ENCODE measurements around the gene MGST2.
"Not testable (repeated sequence)": the region's sequence is repeated elsewhere in the genome, so short reads cannot be mapped to it uniquely, and the experiment has no call there.

The MGST2 gene

DNA sequence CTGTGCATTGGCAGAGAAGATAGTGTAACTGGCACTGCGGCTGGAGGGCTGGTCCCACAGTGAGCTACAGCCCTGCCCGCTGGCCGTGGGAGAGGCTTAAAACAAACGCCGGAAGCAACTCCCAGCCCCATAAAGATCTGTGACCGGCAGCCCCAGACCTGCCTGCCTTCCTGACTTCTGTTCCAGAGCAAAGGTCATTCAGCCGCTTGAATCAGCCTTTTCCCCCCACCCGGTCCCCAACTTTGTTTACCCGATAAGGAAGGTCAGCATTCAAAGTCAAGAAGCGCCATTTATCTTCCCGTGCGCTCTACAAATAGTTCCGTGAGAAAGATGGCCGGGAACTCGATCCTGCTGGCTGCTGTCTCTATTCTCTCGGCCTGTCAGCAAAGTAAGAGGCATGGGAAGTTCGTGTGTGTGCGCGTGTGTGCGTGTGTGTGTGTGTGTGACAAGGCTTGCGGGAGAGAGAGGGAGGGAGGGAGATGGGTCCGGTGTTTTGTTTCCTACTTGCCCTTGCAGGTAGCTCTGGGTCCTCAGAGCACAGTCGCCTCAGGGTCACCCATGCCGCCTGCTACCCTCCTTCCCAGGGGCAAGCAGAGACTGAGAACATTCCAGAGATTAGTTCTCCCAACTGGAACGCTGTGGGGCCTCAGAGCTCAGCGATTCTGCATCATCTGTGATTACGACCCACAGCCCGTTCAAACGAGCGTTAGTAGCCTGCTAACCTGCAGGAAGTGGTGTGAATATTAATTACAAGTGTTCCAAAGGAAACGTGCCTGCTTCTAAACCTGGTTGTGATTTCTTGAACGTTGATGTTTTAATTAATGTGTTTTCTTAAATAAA is at the start of gene MGST2:
MGST2 (plus strand) TSS at position 130 of the 840 bp plus-strand sequence; CDS start at position 331, 201 bp downstream.
- DNase-seq = peak; percentile 82

DNA sequence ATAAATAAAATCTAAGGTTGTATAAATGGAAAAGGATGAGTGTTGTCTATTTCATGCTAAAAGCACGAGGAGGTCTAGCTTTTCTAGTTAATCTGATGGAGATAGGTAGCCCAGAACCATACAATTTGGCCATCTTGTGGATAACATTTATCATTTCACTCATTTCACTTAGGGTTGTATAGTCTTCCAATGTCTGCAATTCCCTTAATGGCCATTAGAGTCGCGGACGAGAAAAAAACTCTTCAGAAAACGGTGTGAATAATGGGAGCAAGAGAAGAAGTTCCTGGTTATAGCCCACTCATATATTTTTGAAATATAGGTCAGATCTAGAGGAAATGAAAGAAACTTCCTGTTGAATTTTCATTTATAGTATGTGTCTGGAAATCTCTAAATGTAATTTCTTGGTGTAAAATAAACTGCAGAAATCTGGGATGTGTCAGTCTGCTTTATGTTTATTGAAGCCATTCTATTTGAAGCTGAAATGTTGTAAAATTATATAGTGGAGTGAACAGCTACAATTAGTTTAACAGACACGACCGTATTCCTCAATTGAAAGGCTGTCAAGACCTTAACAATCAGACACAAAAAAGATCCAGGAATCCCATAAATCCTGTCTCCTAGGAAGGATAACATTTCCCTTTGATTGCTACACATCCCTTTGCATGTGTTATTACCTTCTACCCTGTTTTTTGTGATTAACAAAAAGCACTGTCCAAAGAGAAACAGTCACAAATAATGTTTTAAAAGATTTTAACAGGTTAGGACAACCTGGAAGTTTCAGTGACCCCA is 47.7 kb upstream of the MGST2 start:
- no peak for DNase-seq

DNA sequence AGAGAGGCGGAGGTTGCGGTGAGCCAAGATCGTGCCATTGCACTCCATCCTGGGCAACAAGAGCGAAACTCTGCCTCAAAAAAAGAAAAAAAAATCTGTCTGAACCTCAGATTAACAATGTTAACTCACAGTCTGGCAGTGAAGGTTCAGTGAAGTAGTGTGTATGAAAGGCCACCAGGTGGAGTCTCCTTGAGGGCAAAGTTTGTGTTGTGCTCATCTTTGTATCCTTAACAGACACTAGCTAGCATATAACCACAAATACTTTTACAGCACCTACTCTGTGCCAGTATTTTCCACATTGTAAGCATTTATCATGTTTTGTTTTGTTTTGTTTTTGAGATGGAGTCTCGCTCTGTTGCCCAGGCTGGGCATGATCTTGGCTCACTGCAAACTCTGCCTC is 46.0 kb upstream of the MGST2 start:
- no peak for DNase-seq

DNA sequence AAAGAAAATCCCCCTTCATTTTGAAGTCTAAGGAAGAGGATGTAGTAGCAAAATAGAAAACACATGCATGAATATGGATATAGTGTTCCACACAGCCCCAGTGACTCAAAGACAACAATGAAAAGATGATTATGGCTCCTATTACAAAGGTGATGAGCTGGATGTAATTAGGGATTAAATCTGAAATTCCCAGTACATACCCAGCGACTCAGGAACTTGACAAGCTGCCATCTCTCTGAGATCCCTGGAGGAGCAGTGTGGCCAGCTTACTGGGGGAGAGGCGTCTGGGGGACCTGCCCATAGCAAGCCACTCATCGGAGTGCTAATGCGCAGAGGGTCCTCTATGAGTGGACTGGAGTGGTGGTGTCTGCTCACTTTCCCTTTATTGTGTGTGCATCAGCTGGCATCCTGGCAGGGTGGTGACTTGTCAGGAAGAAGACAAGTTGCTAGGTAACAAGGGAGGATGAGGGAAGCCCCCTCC is 42.7 kb upstream of the MGST2 start:
- no peak for DNase-seq

DNA sequence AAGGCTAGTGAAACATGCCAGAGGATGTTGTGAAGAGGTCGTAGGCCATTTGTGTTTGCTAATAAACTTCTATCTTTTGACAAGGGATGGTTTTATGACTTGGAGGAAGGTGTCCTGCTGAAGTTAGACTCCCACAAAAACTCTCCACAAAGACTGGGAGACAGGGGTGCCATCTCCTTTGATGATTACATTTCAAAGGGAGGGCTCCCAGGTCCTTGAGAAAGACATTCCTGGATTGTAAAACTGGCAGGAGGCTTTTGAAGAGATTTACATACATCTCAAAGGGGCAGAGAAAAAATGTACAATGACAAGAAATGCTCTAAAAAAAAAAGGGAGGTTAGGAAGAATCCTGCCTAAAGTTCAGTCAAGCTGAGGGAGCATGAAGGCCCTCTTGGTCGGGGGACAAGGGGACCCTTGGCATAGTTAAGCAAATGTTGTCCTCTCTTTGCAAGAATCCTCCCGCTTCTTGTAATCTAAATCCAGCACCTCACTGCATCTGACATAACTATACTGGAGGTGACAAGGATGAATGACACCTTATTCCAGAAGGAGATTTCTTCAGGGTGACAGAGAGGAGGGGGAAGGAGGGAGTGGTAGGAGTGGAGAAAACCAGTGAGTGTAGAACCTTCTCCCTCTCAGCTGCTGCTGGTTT is 41.1 kb upstream of the MGST2 start:
- DNase-seq = no peak

DNA sequence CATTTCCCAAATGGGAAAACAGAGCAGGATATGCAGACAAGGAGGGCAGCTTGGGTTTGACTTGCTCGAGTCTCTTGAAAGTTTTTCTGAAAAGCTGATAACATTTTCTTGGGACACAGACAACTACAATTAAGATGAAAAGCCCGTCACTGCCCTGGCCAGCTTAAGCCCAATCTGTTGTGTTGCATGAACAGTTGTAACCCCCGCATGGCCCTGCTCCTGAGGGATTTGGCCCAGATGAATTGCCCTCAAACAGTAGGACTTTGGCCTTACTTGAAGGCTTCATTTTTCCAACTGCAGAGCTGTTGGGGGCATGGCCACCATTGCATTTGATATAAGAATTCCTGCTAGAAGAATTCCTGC is 40.5 kb upstream of the MGST2 start:
- no peak for DNase-seq

DNA sequence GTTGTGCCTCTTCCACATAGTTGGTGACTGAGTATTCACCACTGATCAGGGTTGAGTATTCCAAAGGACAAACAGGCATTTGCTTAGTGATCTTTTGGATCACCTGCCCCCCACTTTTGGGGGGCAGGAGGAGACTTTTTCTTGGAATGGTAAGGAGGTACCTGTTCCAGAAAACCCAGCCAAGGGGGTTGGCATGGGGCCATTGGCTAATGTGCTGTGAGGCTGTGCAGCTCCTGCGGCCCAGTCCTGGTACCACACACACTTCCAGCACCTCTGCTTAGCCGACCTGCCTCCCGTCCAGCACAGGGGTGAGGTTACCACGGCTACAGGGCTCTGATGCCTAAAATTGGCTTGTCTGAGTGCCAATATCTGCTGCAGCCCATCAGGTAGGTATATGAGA is 40.1 kb upstream of the MGST2 start:
- DNase-seq = no peak

DNA sequence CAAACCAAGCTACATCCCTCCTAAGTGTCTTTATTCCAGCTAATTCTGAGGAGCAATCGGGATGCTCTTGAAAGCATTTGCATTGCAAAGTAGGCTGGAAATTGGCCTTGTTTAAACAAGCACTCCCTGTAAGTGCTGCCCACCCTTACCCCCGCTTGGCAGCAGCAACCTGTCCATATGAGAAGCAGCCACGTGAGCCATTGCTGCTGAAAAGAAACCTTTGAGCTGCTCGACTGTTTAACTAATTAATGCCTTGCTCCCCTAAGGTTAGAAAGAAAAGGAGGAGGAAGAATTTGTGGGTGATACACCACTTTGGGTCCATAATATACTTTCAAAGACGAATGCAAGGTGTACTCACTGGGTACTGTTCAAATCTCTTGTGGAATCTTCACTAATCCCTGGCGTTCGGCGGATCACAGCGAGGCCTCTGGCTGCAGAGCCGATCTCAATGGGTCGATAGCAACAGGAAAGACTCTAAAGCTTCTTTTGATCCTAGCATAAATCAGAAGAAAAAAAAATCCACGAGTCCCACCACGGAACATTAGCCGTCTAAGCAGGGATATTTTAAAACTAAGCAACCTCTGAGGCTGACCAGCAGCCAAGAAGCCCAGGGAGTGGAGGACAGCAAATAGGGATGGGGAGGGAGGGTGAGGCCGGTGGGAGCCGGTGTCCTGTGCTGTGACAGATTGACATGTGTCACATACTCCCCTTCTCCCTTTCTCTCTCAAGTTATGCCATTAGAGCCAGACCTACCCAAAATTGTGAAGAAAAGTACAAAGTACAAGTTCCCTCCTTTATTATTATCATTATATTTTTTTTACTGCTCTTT is 37.2 kb upstream of the MGST2 start:
- DNase-seq = peak; percentile 59

DNA sequence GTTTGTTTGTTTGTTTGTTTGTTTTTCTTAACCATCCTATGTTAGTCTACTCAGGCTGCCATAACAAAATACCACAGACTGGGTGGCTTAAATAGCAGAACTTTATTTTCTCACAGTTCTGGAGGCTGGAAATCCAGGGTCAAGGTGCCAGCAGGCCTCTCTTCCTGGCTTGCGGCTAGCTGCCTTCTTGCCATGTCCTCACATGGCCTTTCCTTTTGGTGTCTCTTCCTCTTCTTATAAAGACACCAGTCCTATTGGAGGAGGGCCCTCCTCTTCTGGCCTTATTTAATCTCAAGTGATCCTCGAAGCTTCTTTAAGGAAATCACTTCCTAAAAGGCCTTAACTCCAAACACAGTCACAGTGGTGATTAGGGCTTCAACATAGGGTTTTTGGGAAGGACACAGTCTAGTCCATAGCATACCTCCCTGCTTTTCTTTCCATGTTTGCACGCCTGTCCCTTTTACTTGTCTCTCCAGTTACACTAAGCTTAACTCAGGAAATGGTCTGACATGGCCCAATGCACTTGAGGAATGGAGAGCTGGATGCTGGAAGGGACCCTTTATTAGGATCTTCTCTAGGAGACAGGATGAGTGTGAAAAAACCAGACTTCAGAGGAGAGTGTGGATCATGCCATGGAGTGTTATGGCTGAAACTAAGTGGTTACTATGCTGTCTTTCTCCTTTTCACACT is 36.0 kb upstream of the MGST2 start:
- DNase-seq = no peak

DNA sequence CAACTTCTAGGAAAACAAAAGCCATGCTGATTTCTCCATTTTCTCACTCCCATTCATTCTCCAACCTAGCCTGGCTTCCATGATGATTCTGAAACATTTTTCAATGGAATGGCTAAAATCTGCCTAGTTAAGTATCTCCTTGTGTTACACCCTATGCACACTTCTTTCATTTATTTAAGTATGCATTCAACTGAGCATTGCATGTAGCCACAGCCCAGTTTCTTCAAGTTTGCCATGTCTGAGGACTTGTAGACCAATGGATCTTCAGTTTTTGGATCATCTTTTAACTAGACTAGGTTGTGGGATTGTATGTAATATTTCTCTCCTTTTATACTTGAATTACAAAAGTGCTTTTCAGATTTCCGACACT is 35.5 kb upstream of the MGST2 start:
- DNase-seq = no peak

DNA sequence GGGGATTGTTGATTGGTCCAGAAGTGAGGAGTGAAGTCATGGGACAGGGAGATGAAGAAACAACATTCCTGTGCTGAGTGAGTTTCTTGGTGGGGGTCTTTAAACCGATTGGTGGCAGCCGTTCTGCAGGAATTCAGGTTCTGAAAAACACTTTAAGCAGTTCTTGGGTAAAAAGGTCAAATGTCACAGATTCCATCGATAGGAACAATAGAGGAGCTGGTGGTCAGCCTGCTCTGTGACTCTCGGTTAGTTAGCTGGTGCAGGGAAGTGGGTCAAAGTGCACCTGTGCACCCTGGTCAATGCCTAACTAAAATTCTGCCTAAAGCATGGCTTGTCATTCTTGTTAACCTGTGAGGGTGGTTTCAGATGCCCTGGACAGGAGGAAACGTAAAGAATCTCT is 34.6 kb upstream of the MGST2 start:
- DNase-seq = no peak

DNA sequence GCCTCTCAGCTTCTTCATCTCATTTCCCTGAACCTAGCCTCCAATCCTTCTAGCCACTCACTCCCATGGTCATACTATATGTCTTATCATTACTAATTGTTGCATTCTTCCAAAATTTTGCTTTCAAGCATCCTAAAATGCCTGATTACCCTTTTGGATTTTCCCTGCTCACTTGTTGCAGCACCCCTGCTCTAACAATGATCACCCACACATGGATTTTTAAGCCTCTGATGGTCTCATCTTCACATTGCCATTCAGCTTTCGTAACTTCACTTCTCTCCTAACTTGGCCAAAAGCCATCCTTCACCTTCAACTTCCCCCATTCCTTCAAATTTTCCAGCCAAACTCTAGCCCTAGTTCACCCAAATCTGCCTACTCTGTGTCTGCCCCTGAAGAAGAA is 33.8 kb upstream of the MGST2 start:
- DNase-seq = no peak

DNA sequence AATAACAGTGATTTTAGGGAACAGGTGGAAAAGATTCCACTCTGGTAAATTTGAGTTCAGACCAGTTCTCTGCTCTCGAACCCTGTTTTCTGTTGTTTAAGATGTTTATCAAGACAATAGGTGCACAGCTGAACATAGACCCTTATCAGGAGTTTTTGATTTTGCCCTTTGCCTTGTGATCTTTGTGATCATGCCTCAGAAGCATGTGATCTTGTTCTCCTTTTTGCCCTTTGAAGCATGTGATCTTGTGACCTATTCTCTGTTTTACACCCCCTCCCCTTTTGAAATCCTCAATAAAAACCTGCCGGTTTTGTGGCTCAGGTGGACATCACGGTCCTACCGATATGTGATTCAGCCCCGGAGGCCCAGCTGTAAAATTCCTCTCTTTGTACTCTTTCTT is 32.9 kb upstream of the MGST2 start:
- not testable (repeated sequence) for DNase-seq

DNA sequence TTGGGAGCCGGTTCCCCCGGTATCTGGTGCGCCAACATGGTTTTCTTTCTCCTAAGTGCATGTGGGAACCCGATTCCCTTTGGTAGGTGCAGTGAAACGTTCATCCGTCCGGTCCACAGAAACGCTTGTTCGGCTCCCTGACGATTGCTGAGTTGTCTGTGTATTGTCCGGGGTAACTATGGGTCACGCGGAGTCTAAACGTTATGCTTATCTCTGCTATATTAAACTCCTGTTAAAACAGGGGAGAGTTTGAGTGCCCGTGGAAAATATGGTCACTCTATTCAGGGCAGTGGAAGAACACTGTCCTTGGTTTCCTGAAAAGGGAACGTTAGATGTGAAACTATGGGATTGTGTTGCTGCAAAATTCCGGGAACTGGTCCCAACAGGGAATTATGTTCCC is 32.4 kb upstream of the MGST2 start:
- no peak for DNase-seq

DNA sequence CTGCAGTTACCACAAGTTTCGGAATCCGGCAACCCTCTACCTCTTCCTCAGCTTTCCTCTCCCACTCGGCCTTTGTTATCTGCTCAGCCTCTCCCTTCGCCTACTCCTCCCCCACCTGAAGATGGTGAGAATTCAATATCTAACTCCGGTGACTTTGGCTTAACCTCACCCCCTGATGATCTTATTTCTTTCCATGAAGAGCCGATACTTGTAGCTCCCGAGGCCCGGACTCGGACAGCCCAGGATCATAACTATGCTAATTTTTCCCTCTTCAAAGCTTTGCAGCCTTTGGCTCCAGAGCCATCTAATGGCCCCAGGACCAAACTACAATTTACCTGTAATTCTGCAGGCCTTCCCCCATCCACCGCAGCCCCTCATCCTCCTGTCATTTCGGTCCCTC is 32.0 kb upstream of the MGST2 start:
- DNase-seq = no peak

DNA sequence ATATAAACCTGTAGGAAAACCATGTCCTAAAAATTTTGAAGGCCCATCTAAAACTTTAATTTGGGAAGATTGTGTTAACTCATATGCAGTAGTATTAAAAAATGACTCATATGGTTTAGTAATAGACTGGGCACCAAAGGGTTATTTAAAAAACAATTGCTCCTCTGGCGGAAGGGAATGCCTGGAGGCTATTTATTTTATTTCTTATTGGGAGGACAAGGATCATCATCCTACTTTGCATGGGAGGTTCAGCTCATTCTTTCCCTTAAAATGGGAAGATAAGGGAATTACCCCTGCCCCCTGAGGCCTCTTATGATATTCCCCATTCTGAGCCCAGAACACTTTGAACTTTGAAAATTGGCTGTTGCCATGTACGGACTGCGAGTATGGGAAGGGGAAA is 29.7 kb upstream of the MGST2 start:
- no peak for DNase-seq

DNA sequence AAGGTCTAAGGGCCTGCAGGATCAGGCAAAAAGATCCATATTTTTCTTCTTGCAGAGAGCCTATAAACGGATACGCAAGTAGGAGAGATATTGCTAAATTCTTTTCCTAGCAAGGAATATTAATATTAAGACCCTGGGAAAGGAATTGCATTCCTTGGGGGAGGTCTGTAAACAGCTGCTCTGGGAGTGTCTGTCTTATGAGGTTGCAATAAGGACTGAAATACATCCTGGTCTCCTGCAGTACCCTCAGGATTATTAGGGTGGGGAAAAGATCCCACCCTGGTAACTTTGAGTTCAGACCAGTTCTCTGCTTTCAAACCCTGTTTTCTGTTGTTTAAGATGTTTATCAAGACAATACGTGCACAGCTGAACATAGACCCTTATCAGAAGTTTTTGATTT is 27.3 kb upstream of the MGST2 start:
- DNase-seq = not testable (repeated sequence)

DNA sequence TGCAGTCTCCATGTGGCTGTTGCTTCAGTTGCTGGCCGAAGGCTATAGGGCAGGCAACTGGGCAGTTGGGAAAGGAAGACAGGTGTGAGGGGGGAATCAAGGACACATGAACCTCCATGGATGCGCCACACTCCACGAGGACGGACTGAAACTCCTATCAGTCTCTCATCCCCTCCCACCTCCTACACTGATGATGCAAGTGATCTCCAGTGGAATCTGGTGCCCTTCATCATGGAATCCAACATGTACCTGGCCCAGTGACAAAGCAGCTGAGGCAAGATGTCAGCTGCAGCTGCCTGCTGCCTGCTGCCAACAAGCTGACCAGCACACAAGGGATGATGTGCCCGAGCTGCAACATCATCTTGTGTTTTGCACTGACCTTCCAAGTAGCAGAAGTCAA is 26.0 kb upstream of the MGST2 start:
- no peak for DNase-seq

DNA sequence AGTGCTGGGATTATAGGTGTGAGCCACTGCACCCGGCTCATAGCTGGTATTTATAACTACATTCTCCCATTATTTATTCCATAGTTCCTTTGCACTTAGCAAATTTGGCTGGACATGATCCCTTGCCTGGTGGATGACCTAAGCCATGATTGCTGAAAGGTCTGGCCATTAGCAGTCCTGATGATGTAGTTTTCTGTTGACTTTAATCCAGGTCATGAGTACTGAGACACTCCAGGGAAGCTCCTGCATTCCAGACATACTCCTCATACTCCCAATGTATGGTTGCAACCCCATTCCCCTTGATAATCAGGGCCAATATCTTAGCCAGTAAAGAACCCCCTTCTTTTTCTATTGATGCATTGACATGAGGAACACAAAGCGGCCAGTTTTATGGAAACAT is 24.4 kb upstream of the MGST2 start:
- no peak for DNase-seq

DNA sequence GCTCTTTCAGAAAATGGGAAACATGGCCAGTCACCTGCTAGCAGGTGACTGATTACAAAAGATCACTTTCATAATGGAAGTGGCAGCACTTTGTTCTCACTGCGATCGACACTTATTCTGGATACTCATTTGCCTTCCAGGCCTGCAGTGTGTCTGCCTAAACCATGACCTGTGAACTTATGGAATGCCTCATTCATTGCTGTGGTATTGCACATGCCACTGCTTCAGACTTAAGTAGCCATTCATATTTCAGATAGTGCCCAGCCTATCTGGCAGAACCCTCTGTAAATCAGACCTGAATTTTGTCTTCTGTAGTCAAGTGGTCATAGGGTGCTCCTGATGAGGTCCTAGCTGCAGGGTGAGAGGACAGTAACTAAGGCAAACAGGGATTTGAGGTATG is 23.3 kb upstream of the MGST2 start:
- DNase-seq = no peak

DNA sequence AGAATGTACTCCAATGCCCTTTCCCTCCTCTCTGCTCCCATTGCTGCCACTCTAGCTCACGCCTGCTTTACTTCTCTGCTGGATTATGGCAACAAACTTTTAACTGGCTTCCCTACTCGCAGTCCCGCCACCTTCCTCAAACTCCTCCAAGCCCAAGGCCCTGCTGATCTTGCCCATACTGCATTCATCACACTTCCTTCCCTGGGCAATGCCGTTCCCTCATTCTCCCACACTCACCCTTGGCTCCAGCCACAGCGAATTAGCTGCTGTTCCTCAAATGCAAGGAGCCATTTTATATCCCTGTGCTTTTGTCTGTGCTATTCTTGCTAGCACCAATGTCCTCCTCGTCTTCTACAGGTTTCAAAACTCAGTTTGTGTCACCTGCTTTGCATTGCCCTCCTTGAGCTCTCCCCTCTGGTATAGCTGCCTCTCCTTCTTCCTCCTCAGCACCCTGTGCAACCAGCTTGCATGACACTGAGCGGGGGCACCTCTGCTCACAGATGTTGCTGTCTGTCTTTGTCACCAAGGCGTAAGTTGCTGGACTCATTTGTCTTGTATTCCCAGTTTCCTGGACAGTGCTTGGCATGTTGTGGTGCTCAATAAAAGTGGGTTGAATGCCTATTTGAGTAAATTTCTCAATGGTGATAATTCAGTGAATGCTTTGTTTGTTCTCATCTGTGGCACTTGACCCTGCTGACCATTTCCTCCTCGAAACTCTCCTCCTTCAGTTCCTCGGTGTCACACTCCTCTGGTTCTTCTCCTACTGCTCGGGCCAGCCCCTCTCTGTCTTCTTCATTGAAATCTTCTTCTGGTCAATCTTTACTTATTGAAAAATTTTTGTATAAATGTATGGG is 22.4 kb upstream of the MGST2 start:
- DNase-seq = no peak

Measured in NCI-H2029 treated with DMSO at 0.1 percent for 48 hours (cell line).